ENCODE results near the gene RAB32. TPM values are rescaled to one million over a fixed set of nuclear protein-coding genes. Genes with fewer than 3 reads are reported as not detected.

The RAB32 gene
- total RNA-seq, 1 donor from 2014 or later = 37.0 TPM

DNA sequence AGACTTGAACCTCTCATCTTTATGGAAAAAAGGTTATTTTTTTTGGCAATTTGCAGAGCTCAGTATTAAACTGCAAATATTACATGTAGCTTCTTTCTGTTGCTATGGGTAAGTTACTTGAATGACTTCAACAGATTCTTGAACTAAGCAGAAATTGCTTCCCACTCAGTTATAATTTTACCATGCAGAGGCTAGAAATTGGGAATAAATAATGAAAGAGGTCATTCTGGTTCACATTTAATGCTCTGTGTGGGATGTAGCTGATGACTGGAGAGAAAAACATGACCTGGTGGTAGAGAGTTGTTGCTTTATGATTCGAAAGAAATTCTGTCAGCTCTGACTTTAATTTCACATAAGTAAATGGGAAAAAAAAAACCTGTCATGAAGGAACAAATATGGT, 38.3 kb downstream of the RAB32 start:
- no peak for DNase-seq (ENCODE audit: low spot score)
- TF ChIP-seq CTCF (IDR thresholded peaks at IDR 0.05; ENCODE audit: unreplicated experiment) = no peak
- Mint-ChIP-seq H3K36me3 (ENCODE audit: low read depth, unreplicated experiment) (no peaks in the 10 kb centered on the region), H3K9me3 (ENCODE audit: unreplicated experiment) (no peaks in the 10 kb centered on the region), H3K4me3 (ENCODE audit: unreplicated experiment) (no peak overlapping the region), H3K4me1 (ENCODE audit: unreplicated experiment) (no peaks in the 10 kb centered on the region), H3K27me3 (ENCODE audit: unreplicated experiment) (no peaks in the 10 kb centered on the region), H3K27ac (ENCODE audit: unreplicated experiment) (no peak overlapping the region)

DNA sequence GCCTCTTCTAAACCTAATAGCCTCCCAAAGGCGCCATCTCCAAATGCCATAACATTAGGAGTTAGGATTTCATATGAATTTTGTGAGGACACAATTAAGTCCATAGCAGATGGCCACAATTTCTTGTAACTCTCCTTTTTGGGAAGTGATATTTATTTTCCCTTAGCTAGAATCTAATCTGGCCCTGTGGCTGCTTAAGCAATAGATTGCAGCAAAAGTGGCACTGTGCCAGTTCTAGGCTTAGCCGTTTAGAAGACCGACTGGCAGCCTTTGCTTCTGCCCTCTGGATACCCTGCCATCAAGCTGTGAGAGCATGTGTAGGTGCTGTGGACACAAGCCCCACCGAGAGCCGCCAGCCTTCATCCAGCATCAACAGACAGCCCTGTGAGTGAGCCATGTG, 39.2 kb downstream of the RAB32 start:
- no peak for TF ChIP-seq CTCF (IDR thresholded peaks at IDR 0.05; ENCODE audit: unreplicated experiment)
- no peak overlapping the region for H3K4me3 Mint-ChIP-seq (ENCODE audit: unreplicated experiment)
- H3K4me1 Mint-ChIP-seq (ENCODE audit: unreplicated experiment) = no peaks in the 10 kb centered on the region
- DNase-seq (ENCODE audit: low spot score) = no peak
- no peaks in the 10 kb centered on the region for H3K36me3 Mint-ChIP-seq (ENCODE audit: low read depth, unreplicated experiment)
- no peak overlapping the region for H3K27ac Mint-ChIP-seq (ENCODE audit: unreplicated experiment)
- H3K9me3 Mint-ChIP-seq (ENCODE audit: unreplicated experiment) = no peaks in the 10 kb centered on the region
- no peaks in the 10 kb centered on the region for H3K27me3 Mint-ChIP-seq (ENCODE audit: unreplicated experiment)

DNA sequence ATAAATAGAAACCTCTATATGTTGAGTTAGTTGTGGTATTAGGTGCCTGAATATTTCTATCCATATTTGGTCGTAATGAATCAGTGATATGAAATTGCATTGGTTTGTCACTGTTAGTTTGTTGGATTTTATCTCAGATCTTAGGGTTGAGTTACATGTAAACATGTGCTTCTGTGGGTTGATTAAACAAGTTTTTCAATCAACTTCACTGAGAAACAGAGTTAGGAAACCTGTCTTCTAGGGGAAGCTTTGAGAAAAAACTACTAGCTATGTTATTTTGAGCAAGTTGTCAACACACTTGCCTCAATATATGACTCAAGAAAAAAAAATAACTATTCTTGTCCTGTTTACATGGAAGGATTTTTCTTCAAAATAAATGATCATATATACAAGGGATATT, 40.3 kb downstream of the RAB32 start:
- DNase-seq (ENCODE audit: low spot score) = no peak
- no peaks in the 10 kb centered on the region for H3K9me3 Mint-ChIP-seq (ENCODE audit: unreplicated experiment)
- no peaks in the 10 kb centered on the region for H3K27me3 Mint-ChIP-seq (ENCODE audit: unreplicated experiment)
- H3K27ac Mint-ChIP-seq (ENCODE audit: unreplicated experiment) = no peak overlapping the region
- H3K4me3 Mint-ChIP-seq (ENCODE audit: unreplicated experiment) = no peak overlapping the region
- H3K4me1 Mint-ChIP-seq (ENCODE audit: unreplicated experiment) = no peaks in the 10 kb centered on the region
- no peaks in the 10 kb centered on the region for H3K36me3 Mint-ChIP-seq (ENCODE audit: low read depth, unreplicated experiment)
- no peak for TF ChIP-seq CTCF (IDR thresholded peaks at IDR 0.05; ENCODE audit: unreplicated experiment)

GRCh38 chr6:146587459-146587858, 43.8 kb downstream of the RAB32 start:
- no peak overlapping the region for H3K27ac Mint-ChIP-seq (ENCODE audit: unreplicated experiment)
- H3K9me3 Mint-ChIP-seq (ENCODE audit: unreplicated experiment) = no peaks in the 10 kb centered on the region
- DNase-seq (ENCODE audit: low spot score) = no peak
- H3K4me1 Mint-ChIP-seq (ENCODE audit: unreplicated experiment) = no peaks in the 10 kb centered on the region
- TF ChIP-seq CTCF (IDR thresholded peaks at IDR 0.05; ENCODE audit: unreplicated experiment) = no peak
- no peak overlapping the region for H3K4me3 Mint-ChIP-seq (ENCODE audit: unreplicated experiment)
- H3K27me3 Mint-ChIP-seq (ENCODE audit: unreplicated experiment) = no peaks in the 10 kb centered on the region
- H3K36me3 Mint-ChIP-seq (ENCODE audit: low read depth, unreplicated experiment) = no peaks in the 10 kb centered on the region

DNA sequence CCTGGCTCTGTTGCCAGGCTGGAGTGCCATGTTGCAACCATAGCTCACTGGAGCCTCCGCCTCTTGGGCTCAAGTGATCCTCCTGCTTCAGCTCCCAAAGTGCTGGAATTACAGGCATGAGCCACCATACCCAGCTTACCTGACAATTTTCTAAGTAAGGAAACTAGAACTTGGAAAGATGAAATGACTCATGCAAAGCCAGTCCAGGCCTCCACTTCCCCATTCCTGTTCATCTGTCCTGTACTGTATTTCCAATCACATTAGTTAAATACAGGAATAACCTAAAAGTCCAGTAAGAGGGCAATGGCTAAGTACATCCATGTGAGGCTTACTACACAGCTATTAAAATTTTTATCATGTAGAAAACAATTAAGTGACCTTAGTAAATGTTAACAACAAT, 46.9 kb downstream of the RAB32 start:
- no peak overlapping the region for H3K4me3 Mint-ChIP-seq (ENCODE audit: unreplicated experiment)
- no peaks in the 10 kb centered on the region for H3K9me3 Mint-ChIP-seq (ENCODE audit: unreplicated experiment)
- H3K27ac Mint-ChIP-seq (ENCODE audit: unreplicated experiment) = no peak overlapping the region
- no peak for TF ChIP-seq CTCF (IDR thresholded peaks at IDR 0.05; ENCODE audit: unreplicated experiment)
- no peak for DNase-seq (ENCODE audit: low spot score)
- H3K36me3 Mint-ChIP-seq (ENCODE audit: low read depth, unreplicated experiment) = no peaks in the 10 kb centered on the region
- H3K4me1 Mint-ChIP-seq (ENCODE audit: unreplicated experiment) = no peaks in the 10 kb centered on the region
- H3K27me3 Mint-ChIP-seq (ENCODE audit: unreplicated experiment) = no peaks in the 10 kb centered on the region

All from endothelial cell (in vitro differentiated cells).